Measurements from ENCODE around the gene ANAPC15. TPM values are rescaled to one million over a fixed set of nuclear protein-coding genes. Genes with fewer than 3 reads are reported as not detected.

The ANAPC15 gene
- total RNA-seq, 2 donors from 2014 or later = 43.3 to 45.0 TPM

- ATAC-seq = peak; percentile 96 to 100
- intact Hi-C loops (cut with DNase I) = no loop called here
- peak; percentile 89 for DNase-seq
Observed at GRCh38 chr11:72069787-72070251, 42.7 kb downstream of the ANAPC15 start.

DNA sequence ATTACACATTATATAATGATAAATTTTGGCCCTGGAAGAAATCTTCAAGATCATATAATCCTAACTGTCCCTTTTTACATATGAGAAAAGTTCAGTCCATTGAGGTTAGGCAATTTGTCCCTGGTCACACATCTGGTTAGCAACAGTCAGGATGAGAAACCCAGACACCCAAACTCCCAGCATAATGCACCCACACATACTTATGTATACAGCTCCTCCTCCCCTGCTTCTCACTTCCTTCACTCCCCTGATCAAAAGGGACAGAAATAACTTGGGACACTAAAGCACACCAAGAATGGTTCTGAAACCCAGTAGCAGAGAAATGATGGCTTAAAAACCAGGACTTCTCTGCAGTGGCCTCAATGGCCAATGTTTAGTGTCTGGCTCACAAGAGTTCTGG lies 43.3 kb downstream of the ANAPC15 start:
- intact Hi-C loops (cut with DNase I) = no loop called here
- DNase-seq = no peak
- peak; percentile 13 to 21 for ATAC-seq

DNA sequence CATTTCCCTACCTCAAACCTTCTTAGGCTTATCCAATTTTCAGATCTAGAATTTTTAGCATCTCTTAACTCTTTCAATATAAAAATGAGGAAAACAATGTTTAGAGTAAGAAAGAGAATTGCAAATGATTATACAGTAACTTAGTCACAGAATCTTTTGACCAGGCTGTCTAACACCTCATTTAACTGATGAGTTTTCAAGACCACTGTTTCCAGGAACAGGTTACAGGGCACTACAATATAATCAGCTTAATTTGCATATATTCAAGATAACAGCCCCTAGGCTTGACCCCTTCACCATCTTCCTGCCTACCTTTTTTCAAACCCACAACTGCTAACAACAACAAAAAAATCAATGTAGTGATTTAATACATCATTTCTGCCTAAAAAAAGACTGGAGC lies 44.8 kb downstream of the ANAPC15 start:
- intact Hi-C loops (cut with DNase I) = no loop called here
- ATAC-seq = no peak

DNA sequence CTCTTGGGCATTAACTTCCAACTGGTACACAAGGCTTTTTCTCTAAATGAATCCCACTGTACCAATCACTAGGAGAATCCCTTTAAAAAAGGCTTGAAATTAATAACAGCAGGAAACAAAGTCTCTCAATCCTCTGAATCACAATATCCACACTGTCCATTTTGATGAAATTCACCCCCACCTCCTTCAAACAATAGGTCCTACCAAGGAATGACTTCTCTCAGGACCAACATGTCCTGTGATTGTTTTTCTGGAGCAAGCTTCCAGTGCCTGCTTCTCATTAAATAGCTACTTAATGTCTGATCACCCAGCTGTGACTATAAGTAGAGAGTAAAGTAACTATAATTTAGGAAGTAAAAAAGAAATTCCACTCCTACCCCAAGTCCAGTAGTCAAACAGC lies 45.2 kb downstream of the ANAPC15 start:
- DNase-seq = no peak
- no peak for ATAC-seq
- intact Hi-C loops (cut with DNase I) = no loop called here

More for the DNA sequence above, 44.8 kb downstream of the ANAPC15 start:
- DNase-seq = no peak

DNA sequence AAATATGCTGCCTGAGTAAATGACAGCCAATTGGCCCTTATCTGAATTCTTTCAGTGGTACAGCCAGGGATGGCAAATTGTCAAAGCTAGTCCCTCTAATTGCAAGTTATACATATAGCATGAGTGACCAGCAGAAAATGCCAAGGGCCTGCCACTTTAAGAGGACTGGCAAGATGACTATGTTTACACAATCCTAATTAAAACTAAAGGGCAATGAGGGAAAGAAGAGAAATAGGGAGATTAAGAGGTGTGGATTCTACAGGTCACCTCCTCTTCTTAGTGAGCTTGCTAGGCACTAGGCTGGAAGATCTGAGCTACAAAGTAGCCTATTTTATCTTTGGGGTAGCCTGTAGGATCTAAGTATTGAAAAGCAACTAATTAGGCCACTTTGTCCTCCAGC lies 45.6 kb downstream of the ANAPC15 start:
- no peak for DNase-seq
- intact Hi-C loops (cut with DNase I) = no loop called here
- ATAC-seq = no peak

DNA sequence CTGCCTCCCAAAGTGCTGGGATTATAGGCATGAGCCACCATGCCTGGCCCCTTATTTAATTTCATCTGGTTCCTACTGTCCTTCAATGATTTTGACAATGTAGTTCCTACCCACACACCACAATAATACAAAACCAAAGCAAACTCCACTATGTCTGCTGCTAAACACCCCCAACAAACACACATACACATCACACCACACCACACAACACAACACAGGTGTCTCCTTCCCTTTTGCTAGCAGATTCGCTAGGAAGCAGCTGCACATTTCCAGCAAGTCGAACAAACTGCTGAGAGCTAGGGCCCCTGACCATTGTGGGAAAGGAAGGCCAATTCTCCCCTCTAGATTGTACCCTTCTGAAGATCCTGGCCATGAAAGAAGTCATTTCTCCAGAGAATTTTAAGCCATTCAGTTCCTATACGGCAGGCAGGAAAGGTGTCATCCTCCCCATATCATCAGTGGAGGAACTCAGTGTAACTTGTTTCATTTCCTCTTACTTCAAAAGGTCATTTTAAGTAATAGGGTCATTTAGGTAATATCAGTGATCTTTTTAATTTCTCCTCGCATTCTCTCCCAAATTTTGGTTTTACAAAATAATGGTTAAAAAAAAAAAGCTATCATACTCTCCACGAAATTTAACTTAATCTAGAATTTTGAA lies 50.6 kb downstream of the ANAPC15 start:
- no peak for ATAC-seq
- intact Hi-C loops (cut with DNase I) = no loop called here
- DNase-seq = no peak

Small RNA genes within 50 kb of the gene (microRNA-seq; reads per million reads assigned to microRNA genes)
- gene MIR3165 = 0 reads per million in 2 donors

Other genes with a start within 250 kb of the ANAPC15 start
- gene DEFB131B, start 234.2 kb downstream of the ANAPC15 start, total RNA-seq = not detected
- gene XNDC1N, start 184.1 kb downstream of the ANAPC15 start, total RNA-seq = 1 to 10 TPM; 3.8 to 5.5 TPM
- gene RNF121, start 183.6 kb downstream of the ANAPC15 start, total RNA-seq = 10 to 100 TPM; 25.9 to 26.9 TPM
- gene IL18BP, start 113.8 kb downstream of the ANAPC15 start, total RNA-seq = 1 to 10 TPM; 4.4 to 7.3 TPM
- gene NUMA1, start 32.2 kb downstream of the ANAPC15 start, total RNA-seq = 10 to 100 TPM; 73.3 to 86.7 TPM
- gene LRRC51, start 31.8 kb downstream of the ANAPC15 start, total RNA-seq = 1 to 10 TPM; 3.9 to 5.0 TPM
- gene LAMTOR1, start 9.4 kb downstream of the ANAPC15 start, total RNA-seq = 10 to 100 TPM; 76.4 to 88.0 TPM
- not detected for gene TOMT, start 6.8 kb downstream of the ANAPC15 start, total RNA-seq
- 1 to 10 TPM; 2.2 to 3.5 TPM for gene FOLR3, start 23.0 kb upstream of the ANAPC15 start, total RNA-seq
- gene FOLR1, start 79.4 kb upstream of the ANAPC15 start, total RNA-seq = not detected
- 10 to 100 TPM; 24.0 to 57.0 TPM for gene FOLR2, start 104.1 kb upstream of the ANAPC15 start, total RNA-seq
- 10 to 100 TPM; 89.5 to 96.4 TPM for gene INPPL1, start 112.1 kb upstream of the ANAPC15 start, total RNA-seq
- not detected for gene PHOX2A, start 131.5 kb upstream of the ANAPC15 start, total RNA-seq